Measurements from ENCODE around the gene CNTNAP5.

- TF ChIP-seq EZH2 (IDR thresholded peaks at IDR 0.05) (no peak), POLR2AphosphoS5 (IDR thresholded peaks at IDR 0.05; ENCODE audit: borderline replicate concordance, low read depth, low read length) (no peak)
These were observed 106.2 kb downstream of the CNTNAP5 start for GRCh38 chr2:124131276-124131675.
